T-cell (primary cell): ENCODE data around the gene ZBTB4. TPM values are rescaled to one million over a fixed set of nuclear protein-coding genes. Genes with fewer than 3 reads are reported as not detected.
A peak's percentile ranks its signal among the peaks of the same experiment; 100 is the strongest.

Experiments
- ATAC-seq, 4 experiments: fragments of 200-7000 bp in 3 of 4; fragments of 150-1000 bp in 1 of 4; cut with Tn5 transposase; replicated peaks in 1 of 4; 1 replicate in 3 of 4; 2 replicates in 1 of 4; pipeline ENCODE4 v1.10.0; 2021; ENCODE audit warnings: moderate library complexity in 3 of 4, mild to moderate bottlenecking in 2 of 4, moderate number of reproducible peaks in 1 of 4
- CTCF ChIA-PET, 2 donors: fragments of 300-600 bp; sonication (Branson Sonifier 250); formaldehyde crosslinking; loops; one replicate each; lab custom pipeline; 2022; ENCODE audit warnings: antibody characterized with exemption in 2 of 2; lab: Charles Lee
- POLR2A ChIA-PET, 2 donors: fragments of 300-600 bp; sonication (Branson Sonifier 250); formaldehyde crosslinking; loops; one replicate each; lab custom pipeline; 2022; ENCODE audit warnings: antibody characterized with exemption in 2 of 2; lab: Charles Lee
- DNase-seq, 35 experiments: peaks; one replicate each; pipeline versions ENCODE4 v3.0.0 to v3.0.0-alpha.2; 2013 to 2023
- H3K27ac ChIP-seq: one replicate; pipeline ENCODE4 v1.5.1; 2013; ENCODE audit warnings: low read length
- H3K27me3 ChIP-seq, 2 experiments: replicated peaks in 1 of 2; 1 replicate in 1 of 2; 2 replicates in 1 of 2; pipeline versions ENCODE4 v1.6.1 to v1.7.0; 2013; ENCODE audit warnings: low read length in 1 of 2, mixed read lengths in 1 of 2; ENCODE audit not compliant: control insufficient read depth in 2 of 2, insufficient read depth in 2 of 2; ENCODE audit errors: extremely low read depth in 1 of 2
- H3K36me3 ChIP-seq, 2 donors: 1 replicate in 1 of 2; 2 replicates in 1 of 2; pipeline versions ENCODE4 v1.6.1 to v1.7.0; 2013; ENCODE audit warnings: low read length in 1 of 2; ENCODE audit not compliant: control insufficient read depth in 2 of 2, insufficient read depth in 1 of 2; ENCODE audit errors: extremely low read depth in 1 of 2
- H3K4me1 ChIP-seq, 2 experiments: 1 replicate in 1 of 2; 2 replicates in 1 of 2; pipeline versions ENCODE4 v1.6.1 to v1.7.0; 2013; ENCODE audit warnings: low read length in 2 of 2, mixed read lengths in 1 of 2; ENCODE audit not compliant: insufficient read depth in 2 of 2, control insufficient read depth in 1 of 2; ENCODE audit errors: extremely low read depth in 1 of 2
- H3K4me3 ChIP-seq, 2 donors: 1 replicate in 1 of 2; 2 replicates in 1 of 2; pipeline versions ENCODE4 v1.5.1 to v1.7.0; 2013; ENCODE audit warnings: mild to moderate bottlenecking in 2 of 2, low read length in 1 of 2, moderate library complexity in 1 of 2; ENCODE audit not compliant: control insufficient read depth in 1 of 2; ENCODE audit errors: extremely low read depth in 1 of 2
- H3K9me3 ChIP-seq: 2 replicates; pipeline ENCODE4 v1.7.0; 2013
- H3K27ac Mint-ChIP-seq, 2 donors: one replicate each; pipeline ENCODE4 v1.8.0; 2020 to 2021; ENCODE audit warnings: mild to moderate bottlenecking in 2 of 2, mixed read lengths in 2 of 2
- H3K27me3 Mint-ChIP-seq, 2 donors: one replicate each; pipeline ENCODE4 v1.8.0; 2021 to 2022; ENCODE audit warnings: mixed read lengths in 2 of 2
- H3K36me3 Mint-ChIP-seq: one replicate; pipeline ENCODE4 v1.8.0; 2021; ENCODE audit warnings: mixed read lengths
- H3K4me1 Mint-ChIP-seq, 3 donors: one replicate each; pipeline ENCODE4 v1.8.0; 2020 to 2022; ENCODE audit warnings: mixed read lengths in 3 of 3, mild to moderate bottlenecking in 1 of 3
- H3K4me3 Mint-ChIP-seq, 3 donors: one replicate each; pipeline ENCODE4 v1.8.0; 2020 to 2022; ENCODE audit warnings: mild to moderate bottlenecking in 3 of 3, mixed read lengths in 3 of 3, moderate library complexity in 3 of 3
- H3K9me3 Mint-ChIP-seq, 3 donors: one replicate each; pipeline ENCODE4 v1.8.0; 2020 to 2022; ENCODE audit warnings: mixed read lengths in 3 of 3
- WGBS: methylation state at CpG from one replicate; pipeline ENCODE4 v1.1.5; 2013; ENCODE audit warnings: missing lambda C conversion rate; ENCODE audit not compliant: insufficient coverage; 5-methylcytosine and 5-hydroxymethylcytosine counted together
- total RNA-seq, 35 experiments: library from RNA in 6 of 35; stranded (reverse) in 6 of 35; fragments of 120-200 nt in 1 of 35; gene quantifications; one replicate each; pipeline versions ENCODE4 v1.2.1 to v1.2.4 and lab custom pipeline; 2013 to 2026

Gene ZBTB4
- total RNA-seq, 5 donors from 2014 or later (not counting 1 experiment from before 2014, with no cell fraction given) = 64.0 to 86.6 (median 82.7) TPM

DNA sequence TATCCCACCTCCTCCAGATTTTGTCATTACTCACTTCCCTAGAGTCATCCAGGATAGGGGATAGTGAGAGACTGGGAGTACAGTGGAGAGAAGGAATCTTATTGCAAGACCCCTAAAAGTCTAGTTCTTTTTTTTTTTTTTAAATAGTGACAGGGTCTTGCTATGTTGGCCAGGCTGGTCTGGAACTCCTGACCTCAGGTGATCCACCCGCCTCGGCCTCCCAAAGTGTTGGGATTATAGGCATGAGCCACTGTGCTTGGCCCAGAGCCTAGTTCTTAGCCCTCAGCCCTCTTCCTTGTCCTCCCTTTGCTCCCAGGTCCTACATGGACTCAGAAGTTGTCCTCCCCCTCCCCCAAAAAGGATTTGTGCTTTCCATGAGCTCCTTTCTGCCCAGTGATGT lies 37.3 kb downstream of the ZBTB4 start:
- Histone ChIP-seq H3K4me1 (peaks cover 13 to 62% of the 10 kb centered on the region in 2 experiments), H3K27ac (no peak overlapping the region), H3K36me3 (no peaks in the 10 kb centered on the region), H3K9me3 (no peaks in the 10 kb centered on the region), H3K4me3 (no peak overlapping the region), H3K27me3 (peaks cover 0 to 96% of the 10 kb centered on the region in 2 experiments)
- peaks cover 43 to 73% of the 10 kb centered on the region in 2 donors for H3K27me3 Mint-ChIP-seq
- no peaks in the 10 kb centered on the region for H3K36me3 Mint-ChIP-seq
- H3K4me3 Mint-ChIP-seq = no peak overlapping the region
- ATAC-seq = no peak
- no peak for DNase-seq
- H3K4me1 Mint-ChIP-seq = peaks cover 45 to 51% (median 50%) of the 10 kb centered on the region in 3 donors
- ChIA-PET POLR2A (interaction anchor here in 1 of 2 donors (0.6 to 1.0 kb wide), 2 partner anchors 63 to 66 kb away, joined by 3 to 5 read pairs; no protein-coding TSS in a partner anchor), CTCF (interaction anchor here in 1 of 2 donors (1.1 kb wide), 1 partner anchor 13 kb away, joined by 4 read pairs; no protein-coding TSS in a partner anchor)
- no CpG with 5 or more reads among the region's 2 CpGs for WGBS
- H3K27ac Mint-ChIP-seq = peak overlapping the region in 1 of 2 donors; percentile 28
- H3K9me3 Mint-ChIP-seq = no peaks in the 10 kb centered on the region

DNA sequence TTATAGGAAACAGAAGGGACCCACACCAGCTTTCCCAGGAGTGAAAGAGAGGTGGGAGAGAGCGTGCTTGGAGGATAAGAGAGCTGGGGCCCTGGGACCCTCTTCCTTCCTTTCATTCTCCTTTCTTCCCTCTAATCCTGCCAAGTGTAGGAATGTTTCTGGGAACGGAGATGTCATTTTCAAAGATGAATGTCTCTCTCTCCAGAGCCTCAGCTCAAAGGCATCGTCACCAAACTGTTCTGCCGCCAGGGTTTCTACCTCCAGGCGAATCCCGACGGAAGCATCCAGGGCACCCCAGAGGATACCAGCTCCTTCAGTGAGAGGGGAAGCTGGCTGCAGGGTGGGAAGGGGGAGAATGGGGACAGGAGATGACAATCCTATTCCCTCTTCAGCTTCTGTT lies 38.2 kb downstream of the ZBTB4 start:
- no CpG with 5 or more reads among the region's 7 CpGs for WGBS
- Mint-ChIP-seq H3K36me3 (no peaks in the 10 kb centered on the region), H3K27ac (no peak overlapping the region), H3K9me3 (no peaks in the 10 kb centered on the region), H3K4me3 (no peak overlapping the region), H3K27me3 (peaks cover 40 to 66% of the 10 kb centered on the region in 2 donors), H3K4me1 (peaks cover 48 to 53% (median 51%) of the 10 kb centered on the region in 3 donors)
- peaks cover 0 to 87% of the 10 kb centered on the region in 2 experiments for H3K27me3 ChIP-seq
- no peak for ATAC-seq
- CTCF ChIA-PET = interaction anchor here (0.7 to 1.6 kb wide), 3 partner anchors 10 to 73 kb away, joined by 4 to 10 read pairs (median 5); no protein-coding TSS in a partner anchor
- peaks cover 13 to 64% of the 10 kb centered on the region in 2 experiments for H3K4me1 ChIP-seq
- H3K36me3 ChIP-seq = no peaks in the 10 kb centered on the region
- H3K4me3 ChIP-seq = no peak overlapping the region
- POLR2A ChIA-PET = interaction anchor here (0.6 to 1.0 kb wide), 5 partner anchors 40 to 120 kb away, joined by 3 to 8 read pairs (median 5); partner anchors contain the start of gene SLC35G6 (in 1 of the 2)
- H3K9me3 ChIP-seq = no peaks in the 10 kb centered on the region
- no peak for DNase-seq
- no peak overlapping the region for H3K27ac ChIP-seq

- H3K27ac Mint-ChIP-seq = no peak overlapping the region
- ChIA-PET CTCF (interaction anchor here (0.7 to 1.6 kb wide), 3 partner anchors 10 to 74 kb away, joined by 4 to 10 read pairs (median 5); no protein-coding TSS in a partner anchor), POLR2A (interaction anchor here (0.6 to 1.0 kb wide), 5 partner anchors 40 to 120 kb away, joined by 3 to 8 read pairs (median 5); partner anchors contain the start of gene SLC35G6 (in 1 of the 2))
- Histone ChIP-seq H3K36me3 (no peaks in the 10 kb centered on the region), H3K4me1 (peaks cover 13 to 64% of the 10 kb centered on the region in 2 experiments), H3K27ac (no peak overlapping the region), H3K9me3 (no peaks in the 10 kb centered on the region), H3K27me3 (peaks cover 0 to 83% of the 10 kb centered on the region in 2 experiments), H3K4me3 (peak overlapping the region in 1 of 2 donors; percentile 57)
- peaks cover 48 to 55% (median 50%) of the 10 kb centered on the region in 3 donors for H3K4me1 Mint-ChIP-seq
- 22% methylated on average over 9 of the region's 12 CpGs for WGBS
- H3K4me3 Mint-ChIP-seq = peak overlapping the region in 1 of 3 donors; percentile 89
- DNase-seq (no peak), ATAC-seq (no peak)
- H3K9me3 Mint-ChIP-seq = no peaks in the 10 kb centered on the region
- H3K36me3 Mint-ChIP-seq = no peaks in the 10 kb centered on the region
- H3K27me3 Mint-ChIP-seq = peaks cover 36 to 63% of the 10 kb centered on the region in 2 donors
Measured at GRCh38 chr17:7440834-7441195, 38.6 kb downstream of the ZBTB4 start.

DNA sequence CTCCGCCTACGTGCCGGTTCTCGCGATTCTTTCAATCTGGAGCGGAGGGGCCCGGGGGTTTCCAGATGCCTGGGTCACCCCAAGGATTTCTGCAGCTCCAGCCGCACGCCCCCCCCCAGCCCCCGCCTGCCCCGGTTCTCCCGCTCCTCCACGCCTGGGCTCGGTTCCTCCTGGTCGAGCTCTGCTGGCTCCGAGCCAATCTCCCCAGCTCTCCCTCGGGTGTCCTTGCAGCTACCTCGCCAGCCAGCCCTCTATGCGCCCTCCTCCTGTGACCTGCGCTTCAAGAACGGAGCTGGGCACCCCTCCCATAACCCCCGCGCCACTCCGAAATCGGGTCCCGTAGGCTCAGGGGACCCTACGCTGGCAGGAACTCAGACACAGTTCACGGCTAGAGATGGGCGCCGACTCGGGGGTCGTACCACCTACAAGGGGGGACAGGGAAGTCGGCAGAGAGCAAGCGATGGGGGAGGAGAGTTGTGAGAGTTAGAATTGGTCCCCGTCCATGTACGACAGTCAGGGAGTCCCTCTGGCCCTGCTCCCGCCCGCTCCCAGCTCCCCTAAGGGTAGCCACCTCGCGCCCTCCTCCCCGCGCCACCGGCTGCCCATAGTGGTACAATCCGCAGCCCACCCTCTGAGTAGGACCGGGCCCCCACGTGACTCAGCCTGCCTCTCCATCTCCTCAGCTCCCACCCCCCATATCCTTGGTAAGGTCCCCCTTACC lies 39.2 kb downstream of the ZBTB4 start:
- Mint-ChIP-seq H3K27me3 (peaks cover 32 to 58% of the 10 kb centered on the region in 2 donors), H3K4me3 (peak overlapping the region; percentile 65 to 89 (median 75)), H3K27ac (peak overlapping the region in 1 of 2 donors; percentile 55), H3K4me1 (peaks cover 45 to 51% (median 47%) of the 10 kb centered on the region in 3 donors), H3K36me3 (no peaks in the 10 kb centered on the region), H3K9me3 (no peaks in the 10 kb centered on the region)
- no peaks in the 10 kb centered on the region for H3K9me3 ChIP-seq
- whole genome bisulfite sequencing = 7% methylated on average over 32 of the region's 46 CpGs
- ATAC-seq (no peak), DNase-seq (peak in 10 of 35 experiments; percentile 12 to 49 (median 22))
- CTCF ChIA-PET = interaction anchor here in 1 of 2 donors (0.7 to 1.6 kb wide), 4 partner anchors 74 to 136 kb away, joined by 3 to 10 read pairs (median 4); partner anchors contain the start of genes ACAP1 and TNFSF12
- H3K36me3 ChIP-seq = no peaks in the 10 kb centered on the region
- peaks cover 13 to 61% of the 10 kb centered on the region in 2 experiments for H3K4me1 ChIP-seq
- no peak overlapping the region for H3K27ac ChIP-seq
- H3K4me3 ChIP-seq = peak overlapping the region; percentile 31 to 57
- POLR2A ChIA-PET = interaction anchor here in 1 of 2 donors (0.6 kb wide), 1 partner anchor 30 kb away, joined by 7 read pairs; no protein-coding TSS in a partner anchor
- H3K27me3 ChIP-seq = peaks cover 0 to 77% of the 10 kb centered on the region in 2 experiments

DNA sequence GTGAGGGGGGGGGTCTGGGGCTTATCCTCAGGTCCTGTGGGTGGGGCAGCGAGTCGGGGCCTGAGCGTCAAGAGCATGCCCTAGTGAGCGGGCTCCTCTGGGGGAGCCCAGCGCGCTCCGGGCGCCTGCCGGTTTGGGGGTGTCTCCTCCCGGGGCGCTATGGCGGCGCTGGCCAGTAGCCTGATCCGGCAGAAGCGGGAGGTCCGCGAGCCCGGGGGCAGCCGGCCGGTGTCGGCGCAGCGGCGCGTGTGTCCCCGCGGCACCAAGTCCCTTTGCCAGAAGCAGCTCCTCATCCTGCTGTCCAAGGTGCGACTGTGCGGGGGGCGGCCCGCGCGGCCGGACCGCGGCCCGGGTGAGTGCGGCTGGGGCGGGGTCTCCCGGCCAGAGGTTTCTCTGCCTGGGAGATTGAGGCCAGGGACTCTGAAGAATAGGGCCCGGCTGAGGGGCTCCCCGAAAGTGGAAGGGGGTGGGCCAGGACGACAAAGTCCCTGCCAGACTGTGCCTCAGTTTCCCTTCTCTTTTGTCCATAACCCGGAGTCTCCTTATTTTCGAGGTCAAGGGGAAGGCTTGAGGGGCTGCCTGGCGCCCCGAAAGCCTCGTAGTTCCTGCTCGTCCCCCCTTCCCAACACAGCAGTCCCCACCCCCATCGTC lies 39.8 kb downstream of the ZBTB4 start, which contains the start of gene FGF11:
Gene FGF11 (plus strand): TSS at position 51 of the 651 bp plus-strand sequence. CDS start 109 bp downstream, at position 160.
- WGBS = 9% methylated on average over 44 of the region's 50 CpGs
- Mint-ChIP-seq H3K4me3 (peak within 1 kb of the TSS; percentile 65 to 96 (median 75)), H3K27me3 (peaks cover 32 to 54% of the 10 kb centered on the region in 2 donors), H3K36me3 (no peaks in the 10 kb centered on the region), H3K27ac (peak within 1 kb of the TSS in 1 of 2 donors; percentile 55), H3K9me3 (no peaks in the 10 kb centered on the region), H3K4me1 (peaks cover 43 to 50% (median 48%) of the 10 kb centered on the region in 3 donors)
- ChIA-PET CTCF (interaction anchor here in 1 of 2 donors (0.7 to 0.9 kb wide), 3 partner anchors 103 to 135 kb away, joined by 3 to 4 read pairs (median 3); partner anchors contain the start of genes ACAP1 and TNFSF12), POLR2A (no interaction called here)
- peaks cover 0 to 70% of the 10 kb centered on the region in 2 experiments for H3K27me3 ChIP-seq
- DNase-seq = no peak
- H3K4me1 ChIP-seq = peaks cover 13 to 59% of the 10 kb centered on the region in 2 experiments
- peak within 1 kb of the TSS; percentile 31 to 57 for H3K4me3 ChIP-seq
- H3K36me3 ChIP-seq = no peaks in the 10 kb centered on the region
- no peak within 1 kb of the TSS for H3K27ac ChIP-seq
- no peak for ATAC-seq
- H3K9me3 ChIP-seq = no peaks in the 10 kb centered on the region
